ENCODE data around the gene CADPS2. TPM values are rescaled to one million over a fixed set of nuclear protein-coding genes. Genes with fewer than 3 reads are reported as not detected.

Gene CADPS2
- total RNA-seq, 2 experiments from 2014 or later: not detected

DNA sequence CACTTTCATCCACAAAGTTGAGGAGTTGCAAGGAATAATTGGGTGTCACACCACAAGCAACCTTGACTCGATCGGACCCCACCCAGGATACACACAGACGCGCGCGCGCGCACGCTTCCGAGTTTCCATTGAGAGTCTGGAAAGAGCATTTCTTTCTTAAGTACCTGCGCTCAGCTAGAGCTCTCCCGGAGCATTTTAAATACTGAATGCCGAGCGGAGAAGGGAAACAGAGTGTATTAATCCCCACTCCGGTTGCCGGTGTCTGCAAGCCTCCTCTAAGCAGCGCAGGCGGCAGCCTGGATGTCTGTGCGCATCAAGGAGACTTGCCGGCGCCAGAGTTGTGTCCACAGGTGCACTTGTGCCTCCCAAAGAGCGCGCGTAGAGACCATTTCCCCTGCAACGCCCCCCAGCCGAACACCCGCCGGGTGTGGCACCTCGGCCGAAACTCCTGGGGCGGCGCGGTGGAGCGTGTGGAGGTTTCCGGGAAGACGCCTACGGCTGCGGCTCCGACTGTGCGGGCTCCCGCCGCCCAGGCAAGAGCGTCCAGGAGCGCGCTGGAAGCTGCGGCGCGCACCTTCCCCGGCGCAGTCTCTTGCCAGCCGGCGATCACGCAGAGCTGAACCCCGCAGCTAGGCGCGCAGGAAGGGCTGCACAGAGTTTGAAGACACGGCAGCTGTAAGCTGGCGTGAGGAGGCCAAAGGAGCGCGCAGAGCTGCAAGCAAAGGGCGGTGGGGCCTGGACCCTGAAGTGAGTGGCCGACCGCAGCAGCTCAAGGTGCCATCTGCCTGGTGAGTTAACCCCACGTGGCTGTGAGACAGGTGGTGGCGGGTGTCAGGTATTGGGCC, 580.6 kb downstream of the CADPS2 start:
- Histone ChIP-seq H3K36me3 (ENCODE audit: insufficient read depth, low read length) (no peaks in the 10 kb centered on the region), H3K4me2 (ENCODE audit: low read length) (no peak overlapping the region), H3K4me3 (ENCODE audit: low read depth, low read length, poor library complexity, severe bottlenecking) (no peak overlapping the region), H2AFZ (ENCODE audit: low read length) (no peak overlapping the region), H3K4me1 (ENCODE audit: insufficient read depth, low read length, poor library complexity, severe bottlenecking) (no peaks in the 10 kb centered on the region), H3K9me3 (ENCODE audit: low read length) (no peaks in the 10 kb centered on the region), H3K27ac (ENCODE audit: low read depth, low read length, poor library complexity, severe bottlenecking) (no peak overlapping the region), H4K20me1 (ENCODE audit: insufficient read depth, low read length) (no peaks in the 10 kb centered on the region), H3K79me2 (ENCODE audit: insufficient read depth, low read depth, low read length) (no peaks in the 10 kb centered on the region), H3K9me2 (ENCODE audit: insufficient read depth, low read length) (no peaks in the 10 kb centered on the region)
- ChIA-PET POLR2A (no interaction called here), CTCF (ENCODE audit: unreplicated experiment) (no interaction called here)
- no TSS peak for BruUV-seq (replicated peaks)
- DNase-seq (ENCODE audit: low spot score): no peak
- TF ChIP-seq, protein P1, sequence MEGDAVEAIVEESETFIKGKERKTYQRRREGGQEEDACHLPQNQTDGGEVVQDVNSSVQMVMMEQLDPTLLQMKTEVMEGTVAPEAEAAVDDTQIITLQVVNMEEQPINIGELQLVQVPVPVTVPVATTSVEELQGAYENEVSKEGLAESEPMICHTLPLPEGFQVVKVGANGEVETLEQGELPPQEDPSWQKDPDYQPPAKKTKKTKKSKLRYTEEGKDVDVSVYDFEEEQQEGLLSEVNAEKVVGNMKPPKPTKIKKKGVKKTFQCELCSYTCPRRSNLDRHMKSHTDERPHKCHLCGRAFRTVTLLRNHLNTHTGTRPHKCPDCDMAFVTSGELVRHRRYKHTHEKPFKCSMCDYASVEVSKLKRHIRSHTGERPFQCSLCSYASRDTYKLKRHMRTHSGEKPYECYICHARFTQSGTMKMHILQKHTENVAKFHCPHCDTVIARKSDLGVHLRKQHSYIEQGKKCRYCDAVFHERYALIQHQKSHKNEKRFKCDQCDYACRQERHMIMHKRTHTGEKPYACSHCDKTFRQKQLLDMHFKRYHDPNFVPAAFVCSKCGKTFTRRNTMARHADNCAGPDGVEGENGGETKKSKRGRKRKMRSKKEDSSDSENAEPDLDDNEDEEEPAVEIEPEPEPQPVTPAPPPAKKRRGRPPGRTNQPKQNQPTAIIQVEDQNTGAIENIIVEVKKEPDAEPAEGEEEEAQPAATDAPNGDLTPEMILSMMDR (conservative IDR thresholded peaks at IDR 0.05; ENCODE audit: low read length): no peak
- no peak for TF ChIP-seq EZH2phosphoT487 (IDR thresholded peaks at IDR 0.05; ENCODE audit: borderline replicate concordance, low read depth, low read length)
- intact Hi-C loops (cut with micrococcal nuclease; ENCODE audit: unreplicated experiment): no loop called here

DNA sequence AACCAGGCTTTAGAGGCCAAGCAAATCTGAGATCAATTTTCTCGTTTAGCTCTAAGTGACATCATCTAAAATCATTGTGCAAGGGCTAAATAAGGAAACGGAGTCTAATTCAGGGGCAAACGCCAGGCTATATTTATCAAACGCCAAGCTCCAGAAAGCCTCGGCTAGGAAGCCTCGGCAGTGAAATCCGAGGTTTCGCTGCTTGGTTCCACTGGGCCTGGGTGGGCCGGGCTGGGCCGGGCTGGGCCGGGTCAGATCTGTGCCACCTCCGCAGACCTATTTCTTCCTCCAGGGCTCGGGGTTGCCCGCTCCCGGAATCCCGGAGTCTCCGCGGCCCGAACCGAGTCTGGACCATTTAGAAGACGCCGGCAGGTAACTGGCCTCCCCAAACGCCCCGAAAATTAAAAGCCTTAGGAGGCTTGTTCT, 581.3 kb downstream of the CADPS2 start:
- H3K9me2 ChIP-seq (ENCODE audit: insufficient read depth, low read length): no peaks in the 10 kb centered on the region
- intact Hi-C loops (cut with micrococcal nuclease; ENCODE audit: unreplicated experiment): no loop called here
- H4K20me1 ChIP-seq (ENCODE audit: insufficient read depth, low read length): no peaks in the 10 kb centered on the region
- POLR2A ChIA-PET: no interaction called here
- no peak overlapping the region for H3K4me2 ChIP-seq (ENCODE audit: low read length)
- H3K27ac ChIP-seq (ENCODE audit: low read depth, low read length, poor library complexity, severe bottlenecking): no peak overlapping the region
- TF ChIP-seq, protein P1 (conservative IDR thresholded peaks at IDR 0.05; ENCODE audit: low read length): no peak
- TF ChIP-seq EZH2phosphoT487 (IDR thresholded peaks at IDR 0.05; ENCODE audit: borderline replicate concordance, low read depth, low read length): no peak
- CTCF ChIA-PET (ENCODE audit: unreplicated experiment): no interaction called here
- H3K9me3 ChIP-seq (ENCODE audit: low read length): no peaks in the 10 kb centered on the region
- H3K4me3 ChIP-seq (ENCODE audit: low read depth, low read length, poor library complexity, severe bottlenecking): no peak overlapping the region
- no peaks in the 10 kb centered on the region for H3K4me1 ChIP-seq (ENCODE audit: insufficient read depth, low read length, poor library complexity, severe bottlenecking)
- no peak for DNase-seq (ENCODE audit: low spot score)
- no peaks in the 10 kb centered on the region for H3K36me3 ChIP-seq (ENCODE audit: insufficient read depth, low read length)
- BruUV-seq (replicated peaks): no TSS peak
- H2AFZ ChIP-seq (ENCODE audit: low read length): no peak overlapping the region
- no peaks in the 10 kb centered on the region for H3K79me2 ChIP-seq (ENCODE audit: insufficient read depth, low read depth, low read length)

DNA sequence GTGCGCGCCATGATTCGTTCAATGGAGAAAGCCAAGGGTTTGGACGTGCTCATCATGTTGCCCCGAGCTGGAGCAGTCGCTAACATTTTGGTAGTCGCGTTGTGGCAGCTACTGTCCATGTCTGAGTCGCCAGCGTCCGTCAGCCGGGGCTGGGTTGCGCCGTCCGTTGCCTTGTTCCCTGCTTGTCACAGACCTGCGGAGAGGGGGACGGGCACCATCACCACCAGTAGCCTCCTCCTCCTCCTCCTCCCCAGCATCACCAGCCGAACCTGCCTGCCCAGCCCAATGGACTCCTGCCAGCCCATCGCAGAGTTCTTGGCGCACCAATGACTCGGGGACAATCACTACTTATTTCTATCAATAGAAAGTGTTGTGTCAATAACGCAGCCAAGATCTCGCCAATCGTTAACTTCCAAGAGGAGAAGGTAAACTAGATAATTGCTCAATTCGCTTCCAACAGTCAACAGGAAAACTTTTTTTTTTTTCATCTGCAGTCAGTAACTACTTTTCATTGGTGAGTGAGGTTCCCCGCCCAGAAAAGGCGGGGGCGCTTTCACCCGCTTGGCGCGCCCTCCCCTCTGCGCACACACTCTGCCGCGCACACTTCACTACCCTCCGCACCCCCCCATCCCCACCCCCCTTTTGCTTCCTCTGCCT, 581.8 kb downstream of the CADPS2 start, which contains the start of gene FEZF1:
FEZF1 (minus strand) TSS at position 432 of the 657 bp plus-strand sequence; CDS start at position 119, 313 bp downstream.
- Histone ChIP-seq H4K20me1 (ENCODE audit: insufficient read depth, low read length) (no peaks in the 10 kb centered on the region), H3K9me2 (ENCODE audit: insufficient read depth, low read length) (no peaks in the 10 kb centered on the region), H3K4me1 (ENCODE audit: insufficient read depth, low read length, poor library complexity, severe bottlenecking) (no peaks in the 10 kb centered on the region), H3K9me3 (ENCODE audit: low read length) (no peaks in the 10 kb centered on the region), H3K36me3 (ENCODE audit: insufficient read depth, low read length) (no peaks in the 10 kb centered on the region), H3K4me3 (ENCODE audit: low read depth, low read length, poor library complexity, severe bottlenecking) (no peak within 1 kb of the TSS), H3K4me2 (ENCODE audit: low read length) (no peak within 1 kb of the TSS), H2AFZ (ENCODE audit: low read length) (no peak within 1 kb of the TSS), H3K27ac (ENCODE audit: low read depth, low read length, poor library complexity, severe bottlenecking) (no peak within 1 kb of the TSS), H3K79me2 (ENCODE audit: insufficient read depth, low read depth, low read length) (no peaks in the 10 kb centered on the region)
- no TSS peak for BruUV-seq (replicated peaks)
- TF ChIP-seq, protein P1 (conservative IDR thresholded peaks at IDR 0.05; ENCODE audit: low read length): no peak
- no peak for TF ChIP-seq EZH2phosphoT487 (IDR thresholded peaks at IDR 0.05; ENCODE audit: borderline replicate concordance, low read depth, low read length)
- intact Hi-C loops (cut with micrococcal nuclease; ENCODE audit: unreplicated experiment): no loop called here
- ChIA-PET POLR2A (no interaction called here), CTCF (ENCODE audit: unreplicated experiment) (no interaction called here)
- no peak for DNase-seq (ENCODE audit: low spot score)
